Endothelial cell of umbilical vein (primary cell): ENCODE results near the gene SFTPB. TPM values are rescaled to one million over a fixed set of nuclear protein-coding genes. Genes with fewer than 3 reads are reported as not detected.
A peak's percentile ranks its signal among the peaks of the same experiment; 100 is the strongest.

Source experiments
- BruUV-seq: library from RNA; stranded (reverse); fragments of 400-500 nt; replicated peaks from 2 replicates; lab custom pipeline; 2021; lab: Mats Ljungman, UMichigan
- CTCF ChIA-PET: fragments of 300-600, 350-600 bp; sonication (Branson Sonifier 250); formaldehyde crosslinking; loops from one replicate; lab custom pipeline; 2021; ENCODE audit warnings: antibody characterized with exemption, inconsistent platforms; lab: Charles Lee
- POLR2A ChIA-PET: fragments of 300-600, 350-600 bp; sonication (Branson Sonifier 250); formaldehyde crosslinking; loops from one replicate; lab custom pipeline; 2021; ENCODE audit warnings: antibody characterized with exemption, inconsistent platforms; lab: Charles Lee
- DNase-seq: peaks from one replicate; pipeline ENCODE4 v3.0.0-alpha.2; 2011; ENCODE audit warnings: low read depth, low spot score
- FAIRE-seq: peaks from 2 replicates; lab custom pipeline; 2011; peaks lifted over from hg19 to GRCh38; lab: Jason Lieb, UNC
- H2AFZ ChIP-seq: 2 replicates; pipeline ENCODE4 v1.6.0; 2012; ENCODE audit warnings: low read depth, low read length, control low read depth, inconsistent platforms
- H3K27ac ChIP-seq: 2 replicates; pipeline ENCODE4 v1.5.1; 2011; ENCODE audit warnings: low read depth, mild to moderate bottlenecking, control low read depth, low read length, moderate library complexity; ENCODE audit not compliant: insufficient read depth
- H3K27me3 ChIP-seq, 2 experiments: 2 replicates each; pipeline versions ENCODE4 v1.6.0 to v1.6.1; 2011; ENCODE audit warnings: low read length in 2 of 2, mixed read lengths in 1 of 2; ENCODE audit not compliant: control insufficient read depth in 2 of 2, insufficient read depth in 2 of 2
- H3K36me3 ChIP-seq, 2 experiments: 2 replicates in 1 of 2; 3 replicates in 1 of 2; pipeline ENCODE4 v1.5.1; 2011; ENCODE audit warnings: low read length in 2 of 2, mild to moderate bottlenecking in 1 of 2, moderate library complexity in 1 of 2; ENCODE audit not compliant: control insufficient read depth in 2 of 2, insufficient read depth in 2 of 2; ENCODE audit errors: extremely low read depth in 1 of 2
- H3K4me1 ChIP-seq: 3 replicates; pipeline ENCODE4 v1.5.1; 2011; ENCODE audit warnings: mild to moderate bottlenecking, low read length; ENCODE audit not compliant: control insufficient read depth, insufficient read depth; ENCODE audit errors: extremely low read depth
- H3K4me2 ChIP-seq: 2 replicates; pipeline ENCODE4 v1.6.1; 2011; ENCODE audit warnings: low read length, control low read depth, mixed read lengths; ENCODE audit not compliant: insufficient read depth
- H3K4me3 ChIP-seq, 3 experiments: fragments of 200-600 bp in 1 of 3; sonication (generic), shearing (Covaris generic) in 1 of 3; replicated peaks in 1 of 3; 2 replicates each; pipeline ENCODE4 v1.5.1; 2011 to 2016; ENCODE audit warnings: control low read depth in 3 of 3, low read length in 3 of 3, mild to moderate bottlenecking in 2 of 3, inconsistent platforms in 1 of 3, low read depth in 1 of 3, moderate library complexity in 1 of 3; ENCODE audit not compliant: insufficient read depth in 1 of 3
- H3K79me2 ChIP-seq: 2 replicates; pipeline ENCODE4 v1.6.0; 2012; ENCODE audit warnings: low read length, inconsistent platforms; ENCODE audit not compliant: control insufficient read depth, insufficient read depth
- H3K9ac ChIP-seq: replicated peaks from 2 replicates; pipeline ENCODE3; 2011; ENCODE audit warnings: low read length, control low read depth; ENCODE audit not compliant: insufficient read depth; ENCODE audit errors: extremely low read depth
- H3K9me1 ChIP-seq: replicated peaks from 3 replicates; pipeline ENCODE4 v1.6.0; 2011; ENCODE audit warnings: mild to moderate bottlenecking, low read length; ENCODE audit not compliant: control insufficient read depth, insufficient read depth; ENCODE audit errors: extremely low read depth
- H3K9me3 ChIP-seq: replicated peaks from 2 replicates; pipeline ENCODE4 v1.5.1; 2012; ENCODE audit warnings: low read length, inconsistent platforms; ENCODE audit not compliant: control insufficient read depth, insufficient read depth
- H4K20me1 ChIP-seq: replicated peaks from 2 replicates; pipeline ENCODE3; 2011; ENCODE audit warnings: mild to moderate bottlenecking, low read length; ENCODE audit not compliant: control insufficient read depth, insufficient read depth; ENCODE audit errors: extremely low read depth
- EZH2 ChIP-seq: IDR thresholded peaks from 2 replicates; pipeline ENCODE4 v1.6.1; 2012; ENCODE audit warnings: borderline replicate concordance, low read depth, mild to moderate bottlenecking, moderate library complexity, low read length, inconsistent platforms; ENCODE audit not compliant: severe bottlenecking
- FOS ChIP-seq: IDR thresholded peaks from 2 replicates; pipeline ENCODE4 v1.6.1; 2011; ENCODE audit warnings: mild to moderate bottlenecking, low read length, moderate library complexity, borderline replicate concordance; ENCODE audit not compliant: insufficient read depth
- GATA2 ChIP-seq: IDR thresholded peaks from 2 replicates; pipeline ENCODE4 v1.7.0; 2011; ENCODE audit warnings: low read depth, mild to moderate bottlenecking, moderate library complexity, mixed read lengths, low read length; ENCODE audit not compliant: insufficient read length, insufficient read depth
- JUN ChIP-seq: IDR thresholded peaks from 2 replicates; pipeline ENCODE4 v1.6.1; 2011; ENCODE audit warnings: borderline replicate concordance, low read depth; ENCODE audit not compliant: insufficient read length, insufficient read depth
- MYC ChIP-seq: IDR thresholded peaks from one replicate; pipeline ENCODE4 v1.6.1; 2011; ENCODE audit warnings: mild to moderate bottlenecking, low read depth, low read length
- POLR2A ChIP-seq: IDR thresholded peaks from 2 replicates; pipeline ENCODE4 v1.6.1; 2012; ENCODE audit warnings: low read depth, mild to moderate bottlenecking, control low read depth, low read length
- POLR2AphosphoS5 ChIP-seq: IDR thresholded peaks from 2 replicates; pipeline ENCODE4 v1.6.1; 2012; ENCODE audit warnings: low read depth, mild to moderate bottlenecking, control low read depth, low read length, moderate library complexity; ENCODE audit not compliant: insufficient read depth
- dilution Hi-C: fragments of 300-500 bp; cut with MboI; formaldehyde crosslinking; loops from one replicate; pipeline ENCODE4 v1.15.0; 2019; ENCODE audit warnings: low sequenced_read_pairs; ENCODE audit not compliant: extremely low pct_ligation_motif_present
- intact Hi-C: fragments of 100-400 bp; cut with micrococcal nuclease; formaldehyde crosslinking; loops from one replicate; pipeline ENCODE4 v1.10.0; 2022
- polyA plus RNA-seq, 4 experiments: library from polyadenylated mRNA; depleted of rRNA in 3 of 4; stranded (reverse) in 3 of 4; unstranded in 1 of 4; fragments of >200 nt; gene quantifications; 2 replicates each; pipeline versions ENCODE4 v1.2.1 to v1.2.3, GENCODE V29; 2011 to 2012; ENCODE audit warnings: missing spikeins in 1 of 4
- total RNA-seq: library from RNA; stranded (reverse); gene quantifications from 2 replicates; pipeline ENCODE4 v1.2.3, GENCODE V29; 2021
- TF ChIP-seq, protein P1 (sequence below), 2 donors: IDR thresholded peaks; 1 replicate in 1 of 2; 2 replicates in 1 of 2; pipeline ENCODE4 v1.5.1; 2011; ENCODE audit warnings: low read length in 2 of 2, mild to moderate bottlenecking in 2 of 2, moderate library complexity in 2 of 2, control low read depth in 1 of 2, inconsistent platforms in 1 of 2, low read depth in 1 of 2; ENCODE audit not compliant: insufficient read depth in 1 of 2; ENCODE audit errors: extremely low read depth in 1 of 2
- TF ChIP-seq, protein P2 (sequence below): IDR thresholded peaks from 2 replicates; pipeline ENCODE4 v1.6.1; 2011; ENCODE audit not compliant: insufficient read depth, insufficient read length

The SFTPB gene
- total and polyA plus RNA-seq, 2 donors (not counting 3 experiments of a cell fraction or from before 2014, with no cell fraction given) = not detected

DNA sequence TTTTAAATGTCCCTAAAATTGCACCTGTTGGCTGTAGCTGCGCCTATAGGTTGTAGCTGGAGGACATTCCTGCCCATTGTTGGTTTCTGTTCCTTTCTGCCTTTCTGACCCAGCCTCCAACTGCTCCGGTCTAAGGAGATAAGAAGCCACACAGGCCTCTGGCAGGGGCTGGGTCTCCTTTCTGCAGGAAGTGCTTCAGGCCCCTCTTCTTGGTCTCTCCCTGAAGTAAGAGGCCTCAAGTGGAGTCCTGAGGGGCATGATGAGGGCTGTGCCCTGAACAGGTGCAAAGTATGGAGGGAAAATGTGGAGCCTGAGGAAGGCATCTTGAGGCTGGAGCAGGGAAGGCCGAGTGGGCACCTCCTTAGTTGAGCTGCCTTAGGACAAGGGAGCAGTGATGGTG lies 10.4 kb upstream of the SFTPB start:
- H3K4me3 ChIP-seq = no peak overlapping the region
- ChIA-PET CTCF (interaction anchor here (0.7 to 4.0 kb wide), 17 partner anchors 10 to 136 kb away, joined by 3 to 103 read pairs (median 5); no protein-coding TSS in a partner anchor), POLR2A (interaction anchor here (0.7 kb wide), 2 partner anchors 23 to 41 kb away, joined by 3 to 4 read pairs; no protein-coding TSS in a partner anchor)
- no peaks in the 10 kb centered on the region for H3K79me2 ChIP-seq
- H3K9me3 ChIP-seq = no peaks in the 10 kb centered on the region
- intact Hi-C loops = loop anchor here (2.0 kb wide), 1 partner anchor 30 kb away; no protein-coding TSS in a partner anchor
- DNase-seq = no peak
- no peak overlapping the region for H3K27ac ChIP-seq
- no peaks in the 10 kb centered on the region for H3K9me1 ChIP-seq
- H3K4me2 ChIP-seq = no peak overlapping the region
- FAIRE-seq = no peak
- no peaks in the 10 kb centered on the region for H3K27me3 ChIP-seq
- TF ChIP-seq JUN (no peak), EZH2 (no peak), POLR2AphosphoS5 (no peak), FOS (no peak)
- H3K4me1 ChIP-seq = peaks cover 25% of the 10 kb centered on the region
- no peak overlapping the region for H3K9ac ChIP-seq
- no peaks in the 10 kb centered on the region for H4K20me1 ChIP-seq
- H2AFZ ChIP-seq = peak overlapping the region; percentile 1
- dilution Hi-C loops = no loop called here
- no peaks in the 10 kb centered on the region for H3K36me3 ChIP-seq
- BruUV-seq = no TSS peak

DNA sequence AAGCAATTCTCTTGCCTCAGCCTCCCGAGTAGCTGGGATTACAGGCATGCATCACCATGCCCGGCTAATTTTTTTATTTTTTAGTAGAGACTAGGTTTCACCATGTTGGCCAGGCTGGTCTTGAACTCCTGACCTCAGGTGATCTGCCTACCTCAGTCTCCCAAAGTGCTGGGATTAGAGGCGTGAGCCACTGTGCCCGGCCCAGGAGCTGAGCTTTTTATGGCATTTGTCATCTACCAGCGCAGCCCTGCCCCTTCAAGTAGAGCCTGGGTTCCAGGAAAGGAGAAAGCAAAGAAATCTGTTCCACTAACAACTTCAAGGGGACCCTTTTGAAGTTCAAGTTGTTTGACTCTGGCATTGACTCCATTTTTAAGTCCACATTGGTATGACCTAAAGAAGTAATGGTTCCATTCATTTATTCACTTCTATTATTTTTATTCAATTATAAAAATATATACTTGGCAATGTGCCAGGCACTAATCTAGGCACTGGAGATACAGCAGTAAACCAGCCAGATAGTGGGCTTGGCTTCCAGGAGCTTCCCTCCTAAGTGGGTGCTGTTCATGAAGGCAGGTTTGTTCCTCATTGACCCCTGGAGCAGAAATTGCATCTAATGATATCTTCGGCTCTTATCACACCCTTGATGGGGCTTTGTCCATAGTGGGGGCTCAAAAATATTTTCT lies 8.0 kb upstream of the SFTPB start:
- TF ChIP-seq MYC (no peak), EZH2 (no peak), FOS (no peak), GATA2 (no peak), JUN (no peak), POLR2A (no peak), POLR2AphosphoS5 (no peak)
- TF ChIP-seq, protein P1, sequence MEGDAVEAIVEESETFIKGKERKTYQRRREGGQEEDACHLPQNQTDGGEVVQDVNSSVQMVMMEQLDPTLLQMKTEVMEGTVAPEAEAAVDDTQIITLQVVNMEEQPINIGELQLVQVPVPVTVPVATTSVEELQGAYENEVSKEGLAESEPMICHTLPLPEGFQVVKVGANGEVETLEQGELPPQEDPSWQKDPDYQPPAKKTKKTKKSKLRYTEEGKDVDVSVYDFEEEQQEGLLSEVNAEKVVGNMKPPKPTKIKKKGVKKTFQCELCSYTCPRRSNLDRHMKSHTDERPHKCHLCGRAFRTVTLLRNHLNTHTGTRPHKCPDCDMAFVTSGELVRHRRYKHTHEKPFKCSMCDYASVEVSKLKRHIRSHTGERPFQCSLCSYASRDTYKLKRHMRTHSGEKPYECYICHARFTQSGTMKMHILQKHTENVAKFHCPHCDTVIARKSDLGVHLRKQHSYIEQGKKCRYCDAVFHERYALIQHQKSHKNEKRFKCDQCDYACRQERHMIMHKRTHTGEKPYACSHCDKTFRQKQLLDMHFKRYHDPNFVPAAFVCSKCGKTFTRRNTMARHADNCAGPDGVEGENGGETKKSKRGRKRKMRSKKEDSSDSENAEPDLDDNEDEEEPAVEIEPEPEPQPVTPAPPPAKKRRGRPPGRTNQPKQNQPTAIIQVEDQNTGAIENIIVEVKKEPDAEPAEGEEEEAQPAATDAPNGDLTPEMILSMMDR (IDR thresholded peaks at IDR 0.05; ENCODE audit: extremely low read depth in 1 of 2, insufficient read depth in 1 of 2, low read depth in 1 of 2, low read length in 2 of 2) = no peak
- TF ChIP-seq, protein P2, sequence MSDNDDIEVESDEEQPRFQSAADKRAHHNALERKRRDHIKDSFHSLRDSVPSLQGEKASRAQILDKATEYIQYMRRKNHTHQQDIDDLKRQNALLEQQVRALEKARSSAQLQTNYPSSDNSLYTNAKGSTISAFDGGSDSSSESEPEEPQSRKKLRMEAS = no peak
- dilution Hi-C loops = no loop called here
- peaks cover 19% of the 10 kb centered on the region for H3K4me1 ChIP-seq
- no peak overlapping the region for H3K4me2 ChIP-seq
- no peaks in the 10 kb centered on the region for H3K36me3 ChIP-seq
- H3K4me3 ChIP-seq = no peak overlapping the region
- no peaks in the 10 kb centered on the region for H3K9me3 ChIP-seq
- no peak overlapping the region for H3K27ac ChIP-seq
- no TSS peak for BruUV-seq
- H3K9me1 ChIP-seq = no peaks in the 10 kb centered on the region
- H2AFZ ChIP-seq = no peak overlapping the region
- no peaks in the 10 kb centered on the region for H3K79me2 ChIP-seq
- H3K27me3 ChIP-seq = no peaks in the 10 kb centered on the region
- intact Hi-C loops = no loop called here
- ChIA-PET POLR2A (no interaction called here), CTCF (interaction anchor here (0.7 to 1.4 kb wide), 3 partner anchors 26 to 32 kb away, joined by 3 to 6 read pairs (median 5); no protein-coding TSS in a partner anchor)
- no peak overlapping the region for H3K9ac ChIP-seq
- FAIRE-seq = no peak
- H4K20me1 ChIP-seq = no peaks in the 10 kb centered on the region
- no peak for DNase-seq
